IMR-90 (cell line): ENCODE results near the gene LRRC4C. TPM values are rescaled to one million over a fixed set of nuclear protein-coding genes. Genes with fewer than 3 reads are reported as not detected.

ENCODE experiments used
- ATAC-seq: fragments of 200-7000 bp; cut with Tn5 transposase; 2 replicates; pipeline ENCODE4 v1.9.1; 2020; ENCODE audit warnings: low read depth, mild to moderate bottlenecking, moderate library complexity
- BruUV-seq: library from RNA; stranded (reverse); fragments of 400-500 nt; replicated peaks from 2 replicates; lab custom pipeline; 2021; lab: Mats Ljungman, UMichigan
- CTCF ChIA-PET: fragments of 300-600 bp; formaldehyde crosslinking; extraction: SDS; loops from one replicate; lab custom pipeline; 2021; ENCODE audit warnings: antibody characterized with exemption; lab: Yijun Ruan, JAX
- POLR2A ChIA-PET: fragments of 300-600 bp; sonication (Branson Sonifier 250); formaldehyde crosslinking; loops from one replicate; lab custom pipeline; 2022; ENCODE audit warnings: antibody characterized with exemption; ENCODE audit not compliant: unreplicated experiment; lab: Charles Lee
- DNase-seq: peaks from one replicate; pipeline ENCODE4 v3.0.0; 2013
- H2AFZ ChIP-seq: replicated peaks from 2 replicates; pipeline ENCODE3; 2013; ENCODE audit warnings: low read length, mild to moderate bottlenecking; ENCODE audit not compliant: poor library complexity
- H2AK5ac ChIP-seq: 2 replicates; pipeline ENCODE4 v1.6.1; 2013; ENCODE audit warnings: low read depth, low read length, inconsistent platforms
- H2AK9ac ChIP-seq: replicated peaks from 2 replicates; pipeline ENCODE3; 2013; ENCODE audit warnings: mild to moderate bottlenecking, low read depth, low read length, moderate library complexity; ENCODE audit not compliant: poor library complexity
- H2BK120ac ChIP-seq: 2 replicates; pipeline ENCODE4 v1.6.1; 2013; ENCODE audit warnings: low read depth, low read length, inconsistent platforms
- H2BK15ac ChIP-seq: 3 replicates; pipeline ENCODE4 v1.6.1; 2013; ENCODE audit warnings: low read depth, low read length, inconsistent platforms
- H2BK20ac ChIP-seq: 2 replicates; pipeline ENCODE4 v1.6.1; 2013; ENCODE audit warnings: low read depth, mild to moderate bottlenecking, inconsistent platforms, low read length, moderate library complexity
- H2BK5ac ChIP-seq: 2 replicates; pipeline ENCODE4 v1.6.1; 2013; ENCODE audit warnings: mild to moderate bottlenecking, low read depth, low read length, inconsistent platforms; ENCODE audit not compliant: poor library complexity, severe bottlenecking
- H3K14ac ChIP-seq: replicated peaks from 2 replicates; pipeline ENCODE4 v1.6.1; 2013; ENCODE audit warnings: low read depth, low read length, inconsistent platforms
- H3K18ac ChIP-seq: 2 replicates; pipeline ENCODE4 v1.6.1; 2013; ENCODE audit warnings: low read depth, low read length, control low read depth
- H3K23ac ChIP-seq: 2 replicates; pipeline ENCODE4 v1.6.1; 2013; ENCODE audit warnings: low read depth, low read length, inconsistent platforms
- H3K27ac ChIP-seq: 2 replicates; pipeline ENCODE4 v1.5.1; 2013; ENCODE audit warnings: mild to moderate bottlenecking, control low read depth, low read length; ENCODE audit not compliant: insufficient read depth
- H3K27me3 ChIP-seq: 2 replicates; pipeline ENCODE4 v1.6.1; 2013; ENCODE audit warnings: low read length; ENCODE audit not compliant: control insufficient read depth, insufficient read depth
- H3K36me3 ChIP-seq: 2 replicates; pipeline ENCODE4 v1.6.1; 2013; ENCODE audit warnings: low read length, mixed read lengths; ENCODE audit not compliant: control insufficient read depth, insufficient read depth
- H3K4ac ChIP-seq: 2 replicates; pipeline ENCODE4 v1.6.1; 2013; ENCODE audit warnings: low read depth, low read length, inconsistent platforms
- H3K4me1 ChIP-seq: 2 replicates; pipeline ENCODE4 v1.6.1; 2013; ENCODE audit warnings: low read length, mixed read lengths; ENCODE audit not compliant: control insufficient read depth, insufficient read depth
- H3K4me2 ChIP-seq: 2 replicates; pipeline ENCODE4 v1.6.1; 2013; ENCODE audit warnings: low read depth, mild to moderate bottlenecking, control low read depth, low read length, moderate library complexity
- H3K4me3 ChIP-seq: 2 replicates; pipeline ENCODE4 v1.5.1; 2013; ENCODE audit warnings: low read depth, mild to moderate bottlenecking, control low read depth, low read length, moderate library complexity; ENCODE audit not compliant: insufficient read depth
- H3K56ac ChIP-seq: 2 replicates; pipeline ENCODE4 v1.6.1; 2013; ENCODE audit warnings: low read length, inconsistent platforms; ENCODE audit not compliant: insufficient read depth; ENCODE audit errors: extremely low read depth
- H3K79me1 ChIP-seq, 2 experiments: 2 replicates each; pipeline ENCODE4 v1.6.1; 2013; ENCODE audit warnings: low read length in 2 of 2, inconsistent platforms in 1 of 2, low read depth in 1 of 2
- H3K9ac ChIP-seq: 2 replicates; pipeline ENCODE4 v1.6.1; 2013; ENCODE audit warnings: low read depth, low read length, control low read depth
- H3K9me1 ChIP-seq: 2 replicates; pipeline ENCODE4 v1.6.1; 2013; ENCODE audit warnings: low read length, inconsistent platforms; ENCODE audit not compliant: insufficient read depth
- H3K9me3 ChIP-seq: 2 replicates; pipeline ENCODE4 v1.6.1; 2013; ENCODE audit warnings: low read length; ENCODE audit not compliant: control insufficient read depth, insufficient read depth
- H4K20me1 ChIP-seq: 2 replicates; pipeline ENCODE4 v1.6.1; 2013; ENCODE audit warnings: low read length, inconsistent platforms; ENCODE audit not compliant: insufficient read depth
- H4K5ac ChIP-seq: 2 replicates; pipeline ENCODE4 v1.6.1; 2013; ENCODE audit warnings: mild to moderate bottlenecking, low read depth, low read length, control low read depth
- H4K8ac ChIP-seq, 2 experiments: 2 replicates each; pipeline ENCODE4 v1.6.1; 2013; ENCODE audit warnings: low read depth in 2 of 2, low read length in 2 of 2, control low read depth in 1 of 2, inconsistent platforms in 1 of 2
- H4K91ac ChIP-seq: 2 replicates; pipeline ENCODE4 v1.6.1; 2013; ENCODE audit warnings: low read depth, low read length, inconsistent platforms; ENCODE audit not compliant: insufficient read depth
- CEBPB ChIP-seq: IDR thresholded peaks from 2 replicates; pipeline ENCODE4 v1.6.1; 2012; ENCODE audit warnings: low read depth, low read length, improper control_type of control experiment
- CTCF ChIP-seq: conservative IDR thresholded peaks from 2 replicates; pipeline ENCODE4 v1.5.1; 2012; ENCODE audit warnings: mild to moderate bottlenecking, low read depth, low read length, improper control_type of control experiment
- MAFK ChIP-seq: IDR thresholded peaks from 2 replicates; pipeline ENCODE4 v1.6.1; 2012; ENCODE audit warnings: low read depth, low read length, improper control_type of control experiment
- NFE2L2 ChIP-seq: fragments of 150-350 bp; IDR thresholded peaks from 2 replicates; pipeline ENCODE4 v1.6.1; 2016; ENCODE audit warnings: low read depth, mild to moderate bottlenecking, low read length
- POLR2A ChIP-seq: IDR thresholded peaks from 2 replicates; pipeline ENCODE4 v1.6.1; 2012; ENCODE audit warnings: mild to moderate bottlenecking, low read depth, low read length
- dilution Hi-C: fragments of 300-500 bp; cut with HindIII; formaldehyde crosslinking; loops from one replicate; pipeline ENCODE4 v1.14.3; 2018; ENCODE audit warnings: low sequenced_read_pairs; ENCODE audit not compliant: unreplicated experiment
- in situ Hi-C: fragments of 300-500 bp; cut with MboI; formaldehyde crosslinking; loops from 3 replicates; pipeline ENCODE4 v1.14.3; 2019; ENCODE audit warnings: low sequenced_read_pairs, inconsistent platforms, mixed read lengths
- intact Hi-C: fragments of 100-400 bp; cut with micrococcal nuclease; formaldehyde crosslinking; loops from 2 replicates; pipeline ENCODE4 v1.10.0; 2022
- polyA plus RNA-seq, 3 experiments: library from polyadenylated mRNA; depleted of rRNA; stranded (reverse); fragments of >200 nt; gene quantifications; 2 replicates each; pipeline ENCODE4 v1.2.3, GENCODE V29; 2012; ENCODE audit warnings: low replicate concordance in 1 of 3
- total RNA-seq: library from RNA; depleted of rRNA; stranded (reverse); fragments of >200 nt; gene quantifications from 2 replicates; pipeline ENCODE4 v1.2.3, GENCODE V29; 2012
- TF ChIP-seq, protein P1 (sequence below): fragments of 150-350 bp; IDR thresholded peaks from 2 replicates; pipeline ENCODE4 v1.6.1; 2016; ENCODE audit warnings: low read depth, mild to moderate bottlenecking, low read length, moderate library complexity, borderline replicate concordance

Gene LRRC4C
- total and polyA plus RNA-seq, 2 of the 4 experiments (the other 2 are of a cell fraction): under 0.01 to 0.03 TPM

DNA sequence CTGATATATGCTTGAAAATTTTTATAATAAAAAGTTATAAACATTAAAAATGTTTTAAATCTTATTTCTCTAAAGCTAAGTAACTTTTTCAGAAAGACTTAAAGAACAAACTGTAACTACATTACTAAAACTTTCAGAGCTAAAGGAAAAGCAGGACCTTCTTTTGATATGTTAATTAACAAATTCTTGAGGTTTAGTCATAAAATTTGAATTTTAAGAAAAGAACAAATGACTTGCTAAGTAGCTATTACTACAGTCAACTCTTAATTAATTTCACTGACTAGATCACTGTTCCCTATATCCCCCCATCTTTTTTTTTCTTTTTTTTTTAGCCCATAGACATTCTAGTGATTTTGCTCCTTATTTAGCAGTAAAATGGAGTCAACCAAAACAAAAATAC is 344.4 kb downstream of the LRRC4C start:
- dilution Hi-C loops: no loop called here
- POLR2A ChIA-PET: no interaction called here

More for the DNA sequence above, 344.4 kb downstream of the LRRC4C start:
- Histone ChIP-seq H2AK9ac (no peak overlapping the region), H3K79me1 (no peaks in the 10 kb centered on the region), H3K56ac (no peak overlapping the region), H4K91ac (no peak overlapping the region), H2BK15ac (no peak overlapping the region), H3K9ac (no peak overlapping the region), H2AFZ (no peak overlapping the region), H3K4me1 (no peaks in the 10 kb centered on the region), H3K14ac (no peak overlapping the region), H3K4ac (no peak overlapping the region), H3K4me2 (no peak overlapping the region), H4K5ac (no peak overlapping the region), H3K23ac (no peak overlapping the region), H4K8ac (no peak overlapping the region), H3K27ac (no peak overlapping the region), H2AK5ac (no peak overlapping the region), H2BK20ac (no peak overlapping the region), H3K18ac (no peak overlapping the region), H2BK120ac (no peak overlapping the region), H2BK5ac (no peak overlapping the region), H3K4me3 (no peak overlapping the region), H3K36me3 (no peaks in the 10 kb centered on the region), H3K27me3 (no peaks in the 10 kb centered on the region), H3K9me3 (0 out of 2 replicates have a peak, but pooled peaks cover 4% of the 10 kb centered on the region), H4K20me1 (no peaks in the 10 kb centered on the region), H3K9me1 (no peaks in the 10 kb centered on the region)
- intact Hi-C loops: loop anchor here (10.0 kb wide), 1 partner anchor 1650 kb away; no protein-coding TSS in a partner anchor
- TF ChIP-seq POLR2A: no peak
- no peak for TF ChIP-seq CTCF
- no peak for TF ChIP-seq MAFK
- TF ChIP-seq CEBPB: no peak
- TF ChIP-seq, protein P1, sequence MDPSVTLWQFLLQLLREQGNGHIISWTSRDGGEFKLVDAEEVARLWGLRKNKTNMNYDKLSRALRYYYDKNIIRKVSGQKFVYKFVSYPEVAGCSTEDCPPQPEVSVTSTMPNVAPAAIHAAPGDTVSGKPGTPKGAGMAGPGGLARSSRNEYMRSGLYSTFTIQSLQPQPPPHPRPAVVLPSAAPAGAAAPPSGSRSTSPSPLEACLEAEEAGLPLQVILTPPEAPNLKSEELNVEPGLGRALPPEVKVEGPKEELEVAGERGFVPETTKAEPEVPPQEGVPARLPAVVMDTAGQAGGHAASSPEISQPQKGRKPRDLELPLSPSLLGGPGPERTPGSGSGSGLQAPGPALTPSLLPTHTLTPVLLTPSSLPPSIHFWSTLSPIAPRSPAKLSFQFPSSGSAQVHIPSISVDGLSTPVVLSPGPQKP: no peak
- TF ChIP-seq NFE2L2: no peak
- BruUV-seq: no TSS peak
- CTCF ChIA-PET: no interaction called here
- in situ Hi-C loops: no loop called here
- no peak for DNase-seq
- ATAC-seq: no peak
